ENCODE measurements around the gene TTC24.

DNA sequence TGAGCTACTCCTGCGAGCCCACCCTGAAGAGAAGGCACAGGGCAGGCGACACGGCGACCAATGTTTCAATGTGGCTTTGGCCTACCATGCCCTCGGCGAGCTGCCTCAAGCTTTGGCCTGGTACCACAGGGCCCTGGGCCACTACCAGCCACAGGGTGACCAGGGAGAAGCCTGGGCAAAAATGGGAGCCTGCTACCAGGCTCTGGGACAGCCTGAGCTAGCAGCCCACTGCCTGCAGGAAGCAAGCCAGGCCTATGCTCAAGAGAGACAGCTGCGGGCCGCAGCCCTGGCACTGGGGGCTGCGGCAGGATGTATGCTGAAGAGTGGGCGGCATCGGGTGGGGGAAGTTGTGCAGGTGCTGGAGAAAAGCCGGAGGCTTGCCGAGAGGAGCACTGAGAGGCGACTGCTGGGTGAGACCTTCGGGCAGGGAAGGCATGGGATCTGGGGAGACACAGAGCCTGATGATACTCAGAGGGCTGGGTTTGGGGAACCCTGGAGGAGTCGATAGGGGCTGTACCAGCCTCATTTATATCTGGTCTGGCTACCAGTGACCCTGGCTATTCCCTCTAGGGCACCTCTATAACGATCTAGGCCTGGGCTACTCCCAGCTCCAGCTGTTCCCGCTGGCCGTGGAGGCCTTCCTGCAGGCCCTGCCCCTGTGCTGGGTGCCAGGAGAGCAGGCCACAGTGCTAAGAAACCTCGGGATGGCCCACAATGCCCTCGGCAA lies 2.3 kb downstream of the TTC24 start:
- TF ChIP-seq CTCF (conservative IDR thresholded peaks at IDR 0.05) (no peak), ZFX (IDR thresholded peaks at IDR 0.05) (no peak)
